Measurements from ENCODE around the gene CDH13.

The CDH13 gene

DNA sequence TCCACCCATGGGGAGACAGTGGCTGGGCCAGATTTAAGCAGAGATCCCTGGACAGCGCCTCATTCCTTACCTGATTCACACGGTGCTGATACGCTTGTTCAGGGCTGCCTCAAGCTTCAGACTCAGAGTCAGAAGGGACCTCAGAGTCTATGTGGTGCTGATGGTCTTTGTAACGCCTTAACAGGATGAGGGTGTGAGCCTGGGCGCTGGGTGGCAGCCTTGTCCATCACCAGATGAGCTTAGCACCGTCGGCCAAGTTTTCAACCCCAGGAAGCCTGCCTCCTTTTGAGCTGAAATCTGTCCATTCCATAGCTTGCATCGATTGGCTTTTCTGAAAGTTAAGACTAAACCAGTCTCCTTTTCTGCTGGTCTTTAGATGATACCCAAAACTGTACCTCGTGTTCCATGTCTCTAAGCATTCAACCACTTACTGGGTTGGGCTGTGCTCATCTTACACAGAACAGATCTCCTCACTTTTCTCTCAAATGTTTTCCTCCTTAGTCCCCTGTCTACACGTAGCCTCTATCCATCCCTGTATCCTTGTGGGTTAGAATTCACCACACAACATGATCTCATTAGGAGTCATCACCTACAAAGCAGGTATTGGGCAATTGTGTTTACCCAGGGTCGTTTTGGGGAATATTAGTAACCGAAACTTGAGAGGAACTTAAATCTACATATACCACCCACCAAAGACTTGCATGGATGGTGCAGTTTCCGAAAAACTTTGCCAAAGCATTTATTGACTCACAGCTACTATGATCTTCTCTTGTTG, 573.4 kb downstream of the CDH13 start:
- no peak overlapping the region for H3K4me3 ChIP-seq (ENCODE audit: low read length)
- no peak for DNase-seq (ENCODE audit: low read depth, low spot score)

DNA sequence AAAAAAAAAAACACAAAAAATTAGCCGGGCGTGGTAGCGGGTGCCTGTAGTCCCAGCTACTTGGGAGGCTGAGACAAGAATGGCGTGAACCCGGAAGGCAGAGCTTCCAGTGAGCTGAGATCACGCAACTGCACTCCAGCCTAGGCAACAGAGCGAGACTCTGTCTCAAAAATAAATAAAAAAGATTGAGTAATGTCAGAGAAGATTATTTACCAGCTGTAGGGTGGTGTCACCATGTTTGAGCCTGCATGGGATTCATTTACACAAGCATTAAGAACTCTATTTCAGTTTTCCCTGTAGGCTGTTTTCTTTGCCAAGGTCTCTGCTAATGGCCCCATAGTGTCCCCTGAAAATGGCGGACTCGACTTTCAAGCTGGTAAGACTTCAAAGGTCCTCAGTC, 575.0 kb downstream of the CDH13 start:
- no peak for DNase-seq (ENCODE audit: low read depth, low spot score)
- H3K4me3 ChIP-seq (ENCODE audit: low read length), result no peak overlapping the region

DNA sequence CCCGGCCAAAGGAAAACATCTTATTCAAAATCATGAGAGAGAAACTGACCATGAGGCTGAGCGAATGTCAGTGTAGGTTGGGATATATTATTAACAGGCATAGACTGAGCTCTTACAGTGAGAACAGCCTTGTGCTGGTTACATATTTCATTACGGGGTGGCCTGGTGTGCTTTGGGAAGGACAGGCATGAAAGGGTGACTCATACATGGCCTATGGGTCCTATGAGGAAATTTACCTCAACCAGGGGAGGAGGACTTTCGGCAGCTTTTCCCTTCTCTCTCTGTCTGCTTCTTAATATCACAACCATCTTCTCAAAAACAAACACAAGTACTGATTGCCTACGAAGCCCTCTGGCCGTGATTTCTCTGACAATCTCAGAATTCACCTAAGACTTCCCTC, 579.1 kb downstream of the CDH13 start:
- no peak for DNase-seq (ENCODE audit: low read depth, low spot score)
- no peak overlapping the region for H3K4me3 ChIP-seq (ENCODE audit: low read length)

GRCh38 chr16:83206426-83206825, 579.7 kb downstream of the CDH13 start:
- H3K4me3 ChIP-seq (ENCODE audit: low read length), result no peak overlapping the region
- no peak for DNase-seq (ENCODE audit: low read depth, low spot score)

GRCh38 chr16:83211711-83212110, 584.9 kb downstream of the CDH13 start:
- no peak for DNase-seq (ENCODE audit: low read depth, low spot score)
- no peak overlapping the region for H3K4me3 ChIP-seq (ENCODE audit: low read length)

DNA sequence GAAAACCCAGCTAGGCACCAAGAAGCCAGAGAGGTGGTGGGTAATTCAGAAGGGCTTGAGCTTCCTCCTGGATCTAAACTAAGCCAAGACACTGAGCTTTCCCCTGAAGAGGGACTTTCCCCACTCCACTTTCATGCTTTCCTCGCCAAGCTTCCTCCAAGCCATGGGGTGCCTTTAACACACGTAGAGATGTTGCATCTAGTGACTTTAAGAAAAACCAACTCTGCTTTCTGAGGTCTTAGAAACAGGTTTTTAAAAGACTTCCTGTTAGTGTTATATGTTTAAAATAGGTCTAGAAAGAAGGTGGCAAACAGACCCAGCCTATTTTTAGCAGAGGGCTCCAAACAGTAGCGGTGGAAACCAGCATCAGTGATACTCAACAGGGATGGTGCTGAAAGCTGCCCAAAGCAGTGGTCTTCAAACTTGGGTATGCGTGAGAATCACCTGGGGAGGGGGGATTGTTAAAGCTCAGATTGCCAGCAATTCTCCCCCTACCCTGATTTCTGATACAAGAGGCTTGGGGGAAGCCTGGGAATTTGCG, 585.6 kb downstream of the CDH13 start:
- no peak for DNase-seq (ENCODE audit: low read depth, low spot score)

GRCh38 chr16:83214671-83215070, 587.9 kb downstream of the CDH13 start:
- H3K4me3 ChIP-seq (ENCODE audit: low read length), result no peak overlapping the region

More for the DNA sequence above, 585.6 kb downstream of the CDH13 start:
- H3K4me3 ChIP-seq (ENCODE audit: low read length), result no peak overlapping the region

GRCh38 chr16:83215406-83216001, 588.7 kb downstream of the CDH13 start:
- peak; percentile 40 for DNase-seq (ENCODE audit: low read depth, low spot score)
- H3K4me3 ChIP-seq (ENCODE audit: low read length), result no peak overlapping the region

More at GRCh38 chr16:83214671-83215070, 587.9 kb downstream of the CDH13 start:
- no peak for DNase-seq (ENCODE audit: low read depth, low spot score)

DNA sequence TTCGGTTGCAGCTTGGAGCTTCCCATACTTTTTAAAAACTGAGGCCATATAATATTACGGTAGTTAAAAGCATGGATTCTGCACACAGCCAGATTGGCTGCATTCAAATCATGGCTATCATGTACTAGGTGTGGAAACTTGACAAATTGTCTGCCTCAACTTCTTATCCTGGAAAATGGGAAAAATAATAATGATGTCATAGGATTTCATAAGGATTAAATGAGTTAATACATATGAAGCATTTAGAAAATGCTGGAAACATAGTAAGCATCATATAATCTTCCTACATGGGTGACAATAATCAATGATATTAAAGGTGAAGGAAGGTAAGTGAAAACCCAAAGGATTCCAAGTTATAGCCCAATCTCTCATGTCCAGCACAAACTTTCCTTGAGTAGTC, 592.5 kb downstream of the CDH13 start:
- DNase-seq (ENCODE audit: low read depth, low spot score), result no peak
- no peak overlapping the region for H3K4me3 ChIP-seq (ENCODE audit: low read length)

DNA sequence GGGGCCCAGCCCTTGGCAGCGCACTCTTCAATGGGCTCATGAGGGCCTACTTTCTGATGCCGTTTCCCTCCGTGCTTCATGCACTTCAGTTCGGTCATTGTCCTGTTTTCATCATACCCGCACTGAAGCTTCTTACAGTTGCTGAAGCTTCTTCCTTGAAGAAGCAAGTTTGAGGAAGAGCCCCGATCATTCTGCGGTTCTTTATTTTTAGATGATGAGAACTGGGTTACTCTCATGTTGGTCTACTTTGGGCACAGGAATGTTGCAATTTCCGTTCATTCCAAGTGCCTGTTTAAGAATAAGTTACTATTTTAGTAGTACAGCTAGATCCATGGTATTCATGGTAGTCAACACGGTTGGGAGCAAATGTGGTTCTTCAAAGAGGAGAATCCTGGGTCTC, 593.3 kb downstream of the CDH13 start:
- no peak for DNase-seq (ENCODE audit: low read depth, low spot score)
- no peak overlapping the region for H3K4me3 ChIP-seq (ENCODE audit: low read length)

DNA sequence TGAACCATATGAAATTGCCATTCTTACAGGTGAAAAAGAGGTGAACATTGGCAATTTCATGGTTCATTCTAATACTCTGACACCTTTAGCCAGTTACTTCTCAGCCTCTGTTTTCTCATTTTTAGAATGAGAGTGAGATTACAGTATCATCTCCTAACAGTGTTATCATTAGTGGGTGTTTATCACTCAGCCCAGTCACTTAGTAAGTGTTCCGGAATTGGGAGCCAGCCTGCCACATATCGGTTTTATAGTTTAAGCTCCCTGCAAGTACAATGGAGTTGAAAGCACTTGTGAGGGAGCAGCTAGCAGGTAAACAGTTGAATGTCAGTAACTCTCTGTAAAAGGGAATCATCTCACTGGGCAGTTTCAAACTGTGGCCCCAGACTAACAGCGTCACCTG, 597.9 kb downstream of the CDH13 start:
- no peak overlapping the region for H3K4me3 ChIP-seq (ENCODE audit: low read length)
- DNase-seq (ENCODE audit: low read depth, low spot score), result no peak

- no peak overlapping the region for H3K4me3 ChIP-seq (ENCODE audit: low read length)
- DNase-seq (ENCODE audit: low read depth, low spot score), result no peak
Observed at GRCh38 chr16:83227336-83227735, 600.6 kb downstream of the CDH13 start.

DNA sequence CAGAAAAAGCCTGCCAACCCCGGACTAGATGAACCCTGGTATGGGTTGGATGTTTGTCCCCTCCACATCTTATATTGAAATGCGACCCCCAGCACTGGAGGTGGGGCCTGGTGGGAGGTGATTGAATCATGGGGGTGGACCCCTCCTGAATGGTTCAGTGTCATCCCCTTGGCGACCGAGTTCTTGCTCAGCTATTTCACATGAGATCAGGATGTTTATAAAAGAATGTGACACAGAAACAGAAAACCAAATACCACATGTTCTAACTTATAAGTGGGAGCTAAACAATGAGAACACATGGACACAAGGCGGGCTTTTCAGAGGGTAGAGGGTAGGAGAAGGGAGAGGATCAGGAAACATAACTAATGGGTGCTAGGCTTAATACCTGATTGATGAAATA, 605.0 kb downstream of the CDH13 start:
- DNase-seq (ENCODE audit: low read depth, low spot score), result no peak
- no peak overlapping the region for H3K4me3 ChIP-seq (ENCODE audit: low read length)

DNA sequence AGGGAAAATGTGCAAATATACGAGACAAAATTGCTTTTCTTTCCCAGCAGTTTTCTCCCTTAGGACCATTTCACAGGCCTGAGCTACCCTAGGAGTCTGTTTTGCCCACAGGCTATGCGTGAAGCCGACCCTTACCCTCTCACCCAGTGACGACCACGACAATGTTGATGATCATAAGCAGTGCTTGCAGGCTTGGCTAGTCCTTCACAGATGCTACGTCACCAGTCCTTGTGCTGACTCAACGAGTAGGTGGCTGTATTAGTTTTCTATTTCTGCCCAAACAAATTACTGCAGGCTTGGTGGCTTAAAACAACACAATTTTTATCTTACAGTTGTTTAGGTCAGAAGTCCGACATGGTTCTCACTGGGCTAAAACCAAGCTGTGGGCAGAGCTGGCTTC, 606.4 kb downstream of the CDH13 start:
- DNase-seq (ENCODE audit: low read depth, low spot score), result no peak
- no peak overlapping the region for H3K4me3 ChIP-seq (ENCODE audit: low read length)

GRCh38 chr16:83238949-83239691, 612.4 kb downstream of the CDH13 start:
- H3K4me3 ChIP-seq (ENCODE audit: low read length), result no peak overlapping the region
- DNase-seq (ENCODE audit: low read depth, low spot score), result no peak

- no peak for DNase-seq (ENCODE audit: low read depth, low spot score)
- H3K4me3 ChIP-seq (ENCODE audit: low read length), result no peak overlapping the region
Observed at GRCh38 chr16:83244057-83244456, 617.3 kb downstream of the CDH13 start.

DNA sequence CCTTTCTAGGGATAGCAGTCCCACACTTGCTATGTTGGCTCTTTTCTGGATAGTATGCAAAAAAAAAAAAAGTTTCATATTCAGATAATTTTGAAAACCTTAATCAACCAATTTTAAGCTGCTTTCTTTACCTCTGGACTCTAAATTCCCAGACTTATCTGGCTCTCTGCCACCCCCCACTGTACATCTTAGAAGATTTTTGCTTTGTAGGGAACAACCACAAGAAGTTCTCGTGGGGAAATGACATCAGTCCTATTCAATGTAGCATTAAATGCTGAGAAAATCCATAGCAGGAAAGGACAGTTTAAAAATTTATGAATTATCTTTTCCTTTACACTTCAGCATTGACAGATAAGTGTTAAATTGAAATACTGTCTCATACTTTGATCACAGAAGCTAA, 618.3 kb downstream of the CDH13 start:
- no peak for DNase-seq (ENCODE audit: low read depth, low spot score)
- no peak overlapping the region for H3K4me3 ChIP-seq (ENCODE audit: low read length)

DNA sequence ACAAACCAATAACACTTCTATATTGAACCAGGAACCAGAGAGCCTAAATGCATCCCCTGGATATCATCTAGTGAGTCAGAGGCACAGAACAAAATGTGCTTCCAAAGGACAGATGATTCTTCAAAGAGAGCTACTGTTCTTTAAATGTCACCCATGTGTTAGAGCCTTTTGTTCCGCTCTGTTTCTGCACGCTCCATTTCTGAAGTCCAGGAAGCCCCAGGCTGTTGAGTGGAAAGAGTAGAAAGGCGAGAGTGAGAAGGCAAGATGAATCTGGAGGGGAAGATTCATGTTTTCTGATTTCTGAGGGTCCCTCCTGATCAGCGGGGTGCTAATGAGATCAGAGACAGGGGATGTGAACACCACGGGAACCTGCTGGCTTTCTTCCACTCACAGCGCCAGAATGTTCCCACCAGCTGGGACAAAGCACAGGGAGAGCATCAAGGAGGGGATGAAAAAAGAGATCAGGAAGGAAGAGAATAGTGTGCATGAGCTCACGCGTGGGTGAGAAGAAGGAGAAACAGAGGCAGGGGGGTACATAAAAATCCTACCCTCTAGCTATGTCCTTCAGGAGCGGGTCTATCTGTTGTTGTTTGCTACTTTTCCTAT, 621.1 kb downstream of the CDH13 start:
- no peak overlapping the region for H3K4me3 ChIP-seq (ENCODE audit: low read length)
- no peak for DNase-seq (ENCODE audit: low read depth, low spot score)

- H3K4me3 ChIP-seq (ENCODE audit: low read length), result no peak overlapping the region
- DNase-seq (ENCODE audit: low read depth, low spot score), result no peak
Observed at GRCh38 chr16:83248735-83249463, 622.1 kb downstream of the CDH13 start.
